Keratinocyte (primary cell): Measurements from ENCODE around the gene GRB14. TPM values are rescaled to one million over a fixed set of nuclear protein-coding genes. Genes with fewer than 3 reads are reported as not detected.

Experiments
- DNase-seq: peaks from one replicate; pipeline ENCODE4 v3.0.0-alpha.2; 2011; ENCODE audit warnings: low read depth, missing footprints, low spot score
- FAIRE-seq: peaks from 2 replicates; lab custom pipeline; 2011; peaks lifted over from hg19 to GRCh38; lab: Jason Lieb, UNC
- H2AFZ ChIP-seq: 2 replicates; pipeline ENCODE4 v1.6.0; 2012; ENCODE audit warnings: low read length, control low read depth, inconsistent platforms; ENCODE audit not compliant: control insufficient read depth
- H3K27ac ChIP-seq: 2 replicates; pipeline ENCODE4 v1.5.1; 2011; ENCODE audit warnings: low read length; ENCODE audit not compliant: control insufficient read depth, insufficient read depth
- H3K27me3 ChIP-seq: 3 replicates; pipeline ENCODE4 v1.6.0; 2011; ENCODE audit warnings: low read length; ENCODE audit not compliant: control insufficient read depth, insufficient read depth; ENCODE audit errors: extremely low read depth
- H3K36me3 ChIP-seq, 2 experiments: 2 replicates in 1 of 2; 3 replicates in 1 of 2; pipeline ENCODE4 v1.5.1; 2011; ENCODE audit warnings: low read length in 2 of 2, mild to moderate bottlenecking in 1 of 2; ENCODE audit not compliant: control insufficient read depth in 2 of 2, insufficient read depth in 2 of 2; ENCODE audit errors: extremely low read depth in 1 of 2
- H3K4me1 ChIP-seq: 3 replicates; pipeline ENCODE4 v1.5.1; 2011; ENCODE audit warnings: low read length; ENCODE audit not compliant: control insufficient read depth, insufficient read depth; ENCODE audit errors: extremely low read depth
- H3K4me2 ChIP-seq: 3 replicates; pipeline ENCODE4 v1.6.0; 2011; ENCODE audit warnings: low read depth, low read length; ENCODE audit not compliant: control insufficient read depth, insufficient read depth; ENCODE audit errors: extremely low read depth
- H3K4me3 ChIP-seq, 3 experiments: fragments of 200-600 bp in 1 of 3; sonication (generic) in 1 of 3; 2 replicates in 2 of 3; 3 replicates in 1 of 3; pipeline ENCODE4 v1.5.1; 2011 to 2016; ENCODE audit warnings: low read length in 3 of 3, mild to moderate bottlenecking in 3 of 3, control low read depth in 2 of 3, inconsistent platforms in 1 of 3, low read depth in 1 of 3, mixed read lengths in 1 of 3, mixed run types in 1 of 3, moderate library complexity in 1 of 3; ENCODE audit not compliant: control insufficient read depth in 2 of 3, insufficient read depth in 2 of 3; ENCODE audit errors: extremely low read depth in 1 of 3
- H3K79me2 ChIP-seq: 2 replicates; pipeline ENCODE4 v1.6.0; 2012; ENCODE audit warnings: low read length; ENCODE audit not compliant: control insufficient read depth, insufficient read depth
- H3K9ac ChIP-seq: 3 replicates; pipeline ENCODE4 v1.6.0; 2011; ENCODE audit warnings: low read length; ENCODE audit not compliant: control insufficient read depth, insufficient read depth; ENCODE audit errors: extremely low read depth
- H3K9me1 ChIP-seq: 3 replicates; pipeline ENCODE4 v1.6.0; 2011; ENCODE audit warnings: low read length; ENCODE audit not compliant: control insufficient read depth, insufficient read depth; ENCODE audit errors: extremely low read depth
- H3K9me3 ChIP-seq: 2 replicates; pipeline ENCODE4 v1.5.1; 2012; ENCODE audit warnings: low read depth, low read length; ENCODE audit not compliant: control insufficient read depth
- H4K20me1 ChIP-seq: 3 replicates; pipeline ENCODE4 v1.6.0; 2011; ENCODE audit warnings: low read length; ENCODE audit not compliant: control insufficient read depth, insufficient read depth; ENCODE audit errors: extremely low read depth
- EZH2 ChIP-seq: IDR thresholded peaks from one replicate; pipeline ENCODE4 v1.6.1; 2012; ENCODE audit warnings: inconsistent platforms, mild to moderate bottlenecking, low read length, moderate library complexity
- dilution Hi-C: fragments of 300-500 bp; cut with MboI; formaldehyde crosslinking; loops from one replicate; pipeline ENCODE4 v1.7.0; 2020; ENCODE audit warnings: low sequenced_read_pairs; ENCODE audit not compliant: extremely low pct_ligation_motif_present
- polyA plus RNA-seq, 5 experiments: library from polyadenylated mRNA; depleted of rRNA in 3 of 5; stranded (reverse) in 3 of 5; stranded (forward) in 1 of 5; unstranded in 1 of 5; fragments of >200 nt; gene quantifications; 1 replicate in 1 of 5; 2 replicates in 3 of 5; 3 replicates in 1 of 5; pipeline versions ENCODE4 v1.2.1 to v1.2.3, GENCODE V29; 2011 to 2012; ENCODE audit warnings: missing spikeins in 2 of 5, low read depth in 1 of 5, low replicate concordance in 1 of 5
- TF ChIP-seq, protein P1 (sequence below), 3 experiments: IDR thresholded peaks in 1 of 3; conservative IDR thresholded peaks in 1 of 3; optimal IDR thresholded peaks in 1 of 3; 2 replicates in 2 of 3; 3 replicates in 1 of 3; pipeline versions ENCODE3 to v1.5.1; 2011; ENCODE audit warnings: low read length in 3 of 3, mild to moderate bottlenecking in 3 of 3, moderate library complexity in 2 of 3, control low read depth in 1 of 3, inconsistent platforms in 1 of 3; ENCODE audit not compliant: insufficient read depth in 2 of 3; ENCODE audit errors: extremely low read depth in 1 of 3

The GRB14 gene
- polyA plus RNA-seq, 1 donor (not counting 4 experiments of a cell fraction or from before 2014, with no cell fraction given): 4.2 TPM

DNA sequence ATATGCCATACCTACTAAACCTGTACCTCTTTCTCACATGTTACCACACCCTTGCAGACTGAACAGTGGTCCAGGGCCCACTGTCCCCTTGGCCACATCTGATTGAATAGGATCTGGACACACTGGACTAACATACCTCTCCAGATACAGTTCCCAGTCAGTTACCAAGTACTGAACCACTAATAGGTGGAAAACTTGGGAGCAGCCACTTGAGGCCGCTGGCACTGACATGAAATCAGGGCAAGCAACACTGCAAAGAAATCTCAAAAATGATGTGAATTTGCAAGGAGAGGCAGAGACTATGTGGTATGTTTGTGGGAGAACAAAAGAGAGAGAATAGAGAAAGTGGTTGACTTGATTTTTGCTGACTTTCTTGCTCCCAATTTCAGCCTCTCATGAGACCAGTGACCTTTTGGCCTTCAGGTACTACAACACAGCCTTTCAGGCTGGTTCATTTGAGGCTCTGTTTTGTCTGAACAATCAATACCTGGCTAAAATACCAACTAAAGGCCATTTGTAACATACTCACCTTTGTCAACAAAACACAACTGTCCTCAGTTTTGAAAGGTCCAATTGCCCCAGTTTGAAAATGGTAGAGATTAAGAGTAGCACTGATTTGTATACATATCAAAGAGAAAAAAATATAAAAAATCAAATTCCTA lies 7.8 kb downstream of the GRB14 start:
- H3K36me3 ChIP-seq: no peaks in the 10 kb centered on the region
- no peak for DNase-seq
- no peak for FAIRE-seq
- TF ChIP-seq, protein P1, sequence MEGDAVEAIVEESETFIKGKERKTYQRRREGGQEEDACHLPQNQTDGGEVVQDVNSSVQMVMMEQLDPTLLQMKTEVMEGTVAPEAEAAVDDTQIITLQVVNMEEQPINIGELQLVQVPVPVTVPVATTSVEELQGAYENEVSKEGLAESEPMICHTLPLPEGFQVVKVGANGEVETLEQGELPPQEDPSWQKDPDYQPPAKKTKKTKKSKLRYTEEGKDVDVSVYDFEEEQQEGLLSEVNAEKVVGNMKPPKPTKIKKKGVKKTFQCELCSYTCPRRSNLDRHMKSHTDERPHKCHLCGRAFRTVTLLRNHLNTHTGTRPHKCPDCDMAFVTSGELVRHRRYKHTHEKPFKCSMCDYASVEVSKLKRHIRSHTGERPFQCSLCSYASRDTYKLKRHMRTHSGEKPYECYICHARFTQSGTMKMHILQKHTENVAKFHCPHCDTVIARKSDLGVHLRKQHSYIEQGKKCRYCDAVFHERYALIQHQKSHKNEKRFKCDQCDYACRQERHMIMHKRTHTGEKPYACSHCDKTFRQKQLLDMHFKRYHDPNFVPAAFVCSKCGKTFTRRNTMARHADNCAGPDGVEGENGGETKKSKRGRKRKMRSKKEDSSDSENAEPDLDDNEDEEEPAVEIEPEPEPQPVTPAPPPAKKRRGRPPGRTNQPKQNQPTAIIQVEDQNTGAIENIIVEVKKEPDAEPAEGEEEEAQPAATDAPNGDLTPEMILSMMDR (optimal IDR thresholded peaks at IDR 0.05 in 1 of 3, IDR thresholded peaks at IDR 0.05 in 1 of 3, conservative IDR thresholded peaks at IDR 0.05 in 1 of 3; ENCODE audit: extremely low read depth in 1 of 3, insufficient read depth in 2 of 3, low read length in 3 of 3): no peak
- no peak for TF ChIP-seq EZH2
- H4K20me1 ChIP-seq: no peaks in the 10 kb centered on the region
- peaks cover 6% of the 10 kb centered on the region for H3K4me1 ChIP-seq
- no peak overlapping the region for H2AFZ ChIP-seq
- dilution Hi-C loops: no loop called here
- H3K9me3 ChIP-seq: no peaks in the 10 kb centered on the region
- no peak overlapping the region for H3K9ac ChIP-seq
- H3K4me2 ChIP-seq: no peak overlapping the region
- no peak overlapping the region for H3K4me3 ChIP-seq
- H3K27me3 ChIP-seq: no peaks in the 10 kb centered on the region
- no peaks in the 10 kb centered on the region for H3K9me1 ChIP-seq
- no peak overlapping the region for H3K27ac ChIP-seq
- no peaks in the 10 kb centered on the region for H3K79me2 ChIP-seq

DNA sequence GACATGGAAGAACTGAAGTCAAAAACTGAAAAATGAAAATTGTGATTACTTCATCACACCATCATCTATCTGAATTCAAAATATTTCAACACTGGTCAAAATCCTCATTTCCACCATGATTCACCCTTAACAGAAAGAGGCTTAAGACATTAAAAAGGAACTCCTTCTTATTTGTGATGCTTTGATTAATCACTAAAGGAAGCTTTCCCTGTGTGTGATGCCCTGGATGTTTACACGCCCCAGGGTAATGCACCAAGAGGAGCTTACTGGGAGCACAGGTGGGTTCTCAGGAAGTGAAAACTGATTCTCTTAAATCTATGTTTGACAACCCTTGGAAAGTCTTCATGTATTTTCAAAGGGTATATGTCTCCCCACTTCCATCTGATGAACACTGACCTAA lies 11.5 kb downstream of the GRB14 start:
- Histone ChIP-seq H3K79me2 (no peaks in the 10 kb centered on the region), H2AFZ (no peak overlapping the region), H3K27ac (no peak overlapping the region), H3K36me3 (no peaks in the 10 kb centered on the region), H3K4me3 (no peak overlapping the region), H3K9me1 (no peaks in the 10 kb centered on the region), H3K9me3 (no peaks in the 10 kb centered on the region), H4K20me1 (no peaks in the 10 kb centered on the region), H3K4me2 (no peak overlapping the region), H3K4me1 (no peaks in the 10 kb centered on the region), H3K27me3 (no peaks in the 10 kb centered on the region), H3K9ac (no peak overlapping the region)
- dilution Hi-C loops: no loop called here
- FAIRE-seq (peak; percentile 17), DNase-seq (no peak)
- TF ChIP-seq EZH2: no peak
- TF ChIP-seq, protein P1 (optimal IDR thresholded peaks at IDR 0.05 in 1 of 3, IDR thresholded peaks at IDR 0.05 in 1 of 3, conservative IDR thresholded peaks at IDR 0.05 in 1 of 3; ENCODE audit: extremely low read depth in 1 of 3, insufficient read depth in 2 of 3, low read length in 3 of 3): no peak
